ENCODE measurements around the gene GLI3.

Gene GLI3

GRCh38 chr7:42175834-42176723 is 60.9 kb downstream of the GLI3 start:
- DNase-seq (ENCODE audit: low read depth, low spot score) = no peak

GRCh38 chr7:42174391-42174912 is 62.6 kb downstream of the GLI3 start:
- DNase-seq (ENCODE audit: low read depth, low spot score) = no peak

- no peak for DNase-seq (ENCODE audit: low read depth, low spot score)
These were observed 66.3 kb downstream of the GLI3 start for GRCh38 chr7:42170724-42171123.

- DNase-seq (ENCODE audit: low read depth, low spot score) = no peak
These were observed 68.5 kb downstream of the GLI3 start for GRCh38 chr7:42168512-42168911.

GRCh38 chr7:42167631-42168236 is 69.3 kb downstream of the GLI3 start:
- DNase-seq (ENCODE audit: low read depth, low spot score) = no peak

- no peak for DNase-seq (ENCODE audit: low read depth, low spot score)
These were observed 69.8 kb downstream of the GLI3 start for GRCh38 chr7:42167206-42167605.

GRCh38 chr7:42164881-42165428 is 72.1 kb downstream of the GLI3 start:
- DNase-seq (ENCODE audit: low read depth, low spot score) = no peak

- no peak for DNase-seq (ENCODE audit: low read depth, low spot score)
These were observed 74.3 kb downstream of the GLI3 start for GRCh38 chr7:42162560-42163325.

GRCh38 chr7:42161719-42162118 is 75.3 kb downstream of the GLI3 start:
- no peak for DNase-seq (ENCODE audit: low read depth, low spot score)

GRCh38 chr7:42161110-42161509 is 75.9 kb downstream of the GLI3 start:
- DNase-seq (ENCODE audit: low read depth, low spot score) = no peak

GRCh38 chr7:42159130-42159529 is 77.9 kb downstream of the GLI3 start:
- DNase-seq (ENCODE audit: low read depth, low spot score) = no peak

- no peak for DNase-seq (ENCODE audit: low read depth, low spot score)
These were observed 79.9 kb downstream of the GLI3 start for GRCh38 chr7:42156967-42157721.

GRCh38 chr7:42156291-42156865 is 80.6 kb downstream of the GLI3 start:
- DNase-seq (ENCODE audit: low read depth, low spot score) = no peak

GRCh38 chr7:42155584-42156290 is 81.3 kb downstream of the GLI3 start:
- DNase-seq (ENCODE audit: low read depth, low spot score) = no peak

- DNase-seq (ENCODE audit: low read depth, low spot score) = no peak
These were observed 82.8 kb downstream of the GLI3 start for GRCh38 chr7:42154173-42154572.

GRCh38 chr7:42152329-42153205 is 84.4 kb downstream of the GLI3 start:
- DNase-seq (ENCODE audit: low read depth, low spot score) = no peak

GRCh38 chr7:42151309-42151708 is 85.7 kb downstream of the GLI3 start:
- no peak for DNase-seq (ENCODE audit: low read depth, low spot score)

- DNase-seq (ENCODE audit: low read depth, low spot score) = no peak
These were observed 91.5 kb downstream of the GLI3 start for GRCh38 chr7:42145539-42145938.

- DNase-seq (ENCODE audit: low read depth, low spot score) = no peak
These were observed 92.4 kb downstream of the GLI3 start for GRCh38 chr7:42144604-42145003.
